ENCODE measurements around the gene TMEM184B.

The TMEM184B gene

DNA sequence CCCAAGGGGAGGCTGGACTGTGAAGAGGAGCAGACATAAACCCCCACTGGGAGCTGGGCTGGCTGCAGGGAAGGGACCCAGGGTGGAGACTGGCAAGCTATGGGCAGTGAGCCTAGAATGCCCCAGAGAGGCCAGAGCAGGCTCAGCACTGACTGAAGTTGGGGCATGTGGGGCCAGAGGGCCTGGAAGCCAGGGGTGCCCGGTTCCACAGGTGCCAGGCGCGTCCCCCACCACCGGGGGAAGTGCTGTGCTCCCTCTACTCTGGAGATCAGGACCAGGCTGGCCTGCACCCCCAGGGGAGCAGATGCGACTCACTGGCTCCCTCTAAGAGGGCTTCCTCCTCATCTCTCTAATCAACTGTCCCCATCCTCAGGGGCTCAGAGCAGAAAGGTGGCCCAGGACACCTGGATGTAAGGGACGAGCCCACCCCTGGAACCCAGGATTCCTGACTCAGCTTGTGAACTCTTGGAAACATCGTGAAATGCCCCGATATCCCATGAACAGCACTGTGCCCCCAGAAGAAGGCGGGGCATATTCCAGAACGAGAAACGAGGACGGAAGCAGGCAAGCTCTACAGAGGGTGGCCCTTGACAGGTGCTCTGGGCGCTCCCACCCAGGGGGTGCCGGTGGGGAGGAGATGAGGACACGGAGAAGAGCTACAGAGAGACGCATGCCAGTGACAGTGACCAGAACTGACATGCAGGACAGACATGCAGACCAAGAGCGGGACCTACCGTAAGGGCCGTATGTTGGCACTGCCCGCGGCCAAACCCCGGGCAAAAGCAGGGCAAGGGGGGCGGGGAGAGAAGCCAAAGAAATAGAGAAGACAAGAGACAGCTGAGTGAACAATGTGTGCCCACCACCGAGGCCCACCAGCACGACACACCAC lies 50.7 kb downstream of the TMEM184B start:
- no peak for DNase-seq

GRCh38 chr22:38221407-38221806 lies 51.4 kb downstream of the TMEM184B start:
- DNase-seq, result no peak

GRCh38 chr22:38220653-38221386 lies 52.0 kb downstream of the TMEM184B start:
- DNase-seq, result no peak

DNA sequence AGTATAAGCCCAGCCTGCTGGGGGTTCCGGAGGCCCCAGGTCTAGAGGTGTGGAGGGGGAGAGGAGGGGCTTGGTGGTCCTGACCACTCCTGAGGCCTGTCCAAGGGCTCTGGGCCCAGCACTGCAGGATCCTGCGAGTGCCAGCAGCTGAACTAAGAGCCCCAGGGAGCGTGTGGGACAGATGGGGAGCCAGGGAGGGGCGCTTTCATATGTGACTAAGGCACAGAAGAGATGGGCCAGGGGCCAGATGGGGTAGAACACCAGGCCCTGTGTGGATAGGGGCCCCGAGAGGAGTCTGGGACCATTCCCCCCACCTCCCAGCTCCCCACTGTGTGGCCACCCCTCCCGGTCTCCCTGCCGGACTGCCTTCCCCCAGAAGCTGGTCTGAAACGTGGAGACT lies 52.6 kb downstream of the TMEM184B start:
- no peak for DNase-seq

- no peak for DNase-seq
Measured at GRCh38 chr22:38219632-38220031, 53.2 kb downstream of the TMEM184B start.

- DNase-seq, result no peak
Measured at GRCh38 chr22:38218661-38219622, 53.9 kb downstream of the TMEM184B start.

DNA sequence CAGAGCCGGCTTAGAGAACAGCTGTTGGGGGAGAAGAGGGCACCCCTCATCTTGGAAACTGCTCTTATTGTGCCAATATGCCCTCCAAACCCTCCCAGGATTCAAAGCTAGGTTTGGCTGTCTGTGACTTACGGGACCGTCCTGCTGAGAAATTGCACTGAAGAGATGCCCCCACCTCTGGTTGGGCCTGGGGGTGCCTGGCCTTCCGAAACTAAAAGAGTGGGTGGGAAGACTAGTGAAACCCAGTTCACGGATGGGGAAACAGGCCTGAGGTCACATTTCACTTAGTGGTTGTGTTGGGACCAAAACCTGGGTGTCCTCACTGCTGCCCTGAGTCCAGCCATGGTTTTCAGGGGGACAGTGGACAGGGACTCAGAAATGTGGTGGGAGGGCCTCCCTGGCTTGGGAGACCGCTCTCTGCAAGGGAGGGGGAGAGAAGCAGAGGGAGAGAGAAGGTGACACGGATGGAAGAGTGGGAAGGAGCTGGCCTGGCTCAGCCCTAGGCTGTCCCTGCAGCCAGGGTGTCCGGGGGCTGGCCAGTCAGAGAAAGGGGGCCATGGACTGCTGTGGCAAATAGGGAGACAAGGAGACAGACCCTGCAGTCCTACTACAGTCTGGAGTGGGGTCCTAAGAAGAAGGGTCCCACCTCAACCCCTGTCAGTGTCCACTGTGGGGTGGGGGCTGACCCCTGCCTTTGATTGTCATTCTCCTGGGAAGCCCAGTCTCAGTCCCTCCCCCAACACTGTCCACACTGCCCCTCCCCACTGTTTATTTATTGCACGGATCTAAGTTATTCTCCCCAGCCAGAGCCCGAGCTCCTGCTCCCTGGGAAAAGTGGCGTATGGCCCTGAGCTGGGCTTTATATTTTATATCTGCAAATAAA lies 57.4 kb downstream of the TMEM184B start:
- no peak for DNase-seq

DNA sequence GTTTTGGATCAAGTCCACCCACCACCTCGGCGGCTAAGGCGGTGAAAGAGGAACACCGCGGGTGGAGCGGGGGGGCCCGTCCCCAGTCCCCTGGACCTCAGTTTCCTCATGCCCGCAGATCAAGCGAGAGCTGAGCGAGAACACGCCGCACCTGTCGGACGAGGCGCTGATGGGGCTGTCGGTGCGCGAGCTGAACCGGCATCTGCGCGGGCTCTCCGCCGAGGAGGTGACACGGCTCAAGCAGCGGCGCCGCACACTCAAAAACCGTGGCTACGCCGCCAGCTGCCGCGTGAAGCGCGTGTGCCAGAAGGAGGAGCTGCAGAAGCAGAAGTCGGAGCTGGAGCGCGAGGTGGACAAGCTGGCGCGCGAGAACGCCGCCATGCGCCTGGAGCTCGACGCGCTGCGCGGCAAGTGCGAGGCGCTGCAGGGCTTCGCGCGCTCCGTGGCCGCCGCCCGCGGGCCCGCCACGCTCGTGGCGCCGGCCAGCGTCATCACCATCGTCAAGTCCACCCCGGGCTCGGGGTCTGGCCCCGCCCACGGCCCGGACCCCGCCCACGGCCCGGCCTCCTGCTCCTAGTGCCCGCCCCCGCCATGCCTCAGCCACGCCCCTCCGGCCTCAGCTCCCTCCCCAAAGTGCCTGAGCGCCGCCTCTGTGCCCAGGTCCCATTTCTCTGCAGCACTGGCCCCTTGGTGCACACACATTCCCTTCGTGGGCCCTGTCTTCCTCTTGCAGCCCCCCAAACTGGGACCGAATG lies 58.3 kb downstream of the TMEM184B start:
- peak in 3 of 4 experiments; percentile 9 to 58 (median 35) for DNase-seq

DNA sequence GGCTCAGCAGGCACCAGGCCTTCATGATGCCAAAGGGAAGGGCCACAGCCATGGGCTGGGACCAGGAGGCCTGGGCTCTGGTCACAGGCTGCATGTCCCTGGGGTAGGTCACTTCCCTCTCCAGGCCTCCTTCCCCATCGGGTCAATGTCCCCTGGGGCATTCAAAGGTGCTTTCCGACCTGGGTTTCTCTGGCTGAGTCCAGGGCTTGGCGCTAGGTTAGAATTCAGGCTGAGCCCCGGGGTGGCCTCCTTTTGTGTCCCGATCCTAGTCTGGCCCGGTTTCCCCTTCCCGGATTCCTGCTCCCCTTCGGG lies 58.9 kb downstream of the TMEM184B start:
- no peak for DNase-seq

DNA sequence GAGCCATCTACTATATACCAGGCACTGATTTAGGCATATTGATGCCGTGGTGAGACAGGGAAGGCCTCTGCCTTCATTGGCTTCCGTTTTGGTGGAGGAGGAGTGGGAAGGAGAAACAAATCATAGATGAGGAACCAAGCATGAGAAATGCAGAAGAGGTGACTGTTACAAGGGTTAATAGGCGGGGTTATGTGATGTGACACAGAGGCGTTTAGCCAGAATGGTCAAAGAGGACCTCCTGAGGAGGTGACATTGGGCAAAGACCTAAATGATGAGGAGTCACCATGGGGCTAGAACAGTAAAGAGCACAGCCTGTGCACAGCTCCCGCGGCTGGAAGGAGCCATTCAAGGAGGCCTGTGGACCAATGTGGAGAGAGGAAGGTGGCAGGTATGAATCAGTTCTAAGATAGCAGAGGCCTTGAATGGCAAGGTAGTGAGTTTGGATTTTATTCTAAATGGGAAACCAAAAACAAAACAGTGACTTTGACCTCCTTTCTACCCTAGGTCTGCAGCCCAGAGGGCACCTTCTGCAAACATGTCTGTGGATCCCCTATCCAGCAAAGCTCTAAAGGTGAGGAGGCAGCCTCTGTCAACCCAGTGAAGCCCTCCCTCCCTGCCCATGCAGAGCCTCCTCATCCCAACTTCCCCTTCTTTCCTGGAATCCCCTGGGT lies 59.4 kb downstream of the TMEM184B start:
- no peak for DNase-seq

- DNase-seq, result no peak
Measured at GRCh38 chr22:38212442-38212841, 60.4 kb downstream of the TMEM184B start.

DNA sequence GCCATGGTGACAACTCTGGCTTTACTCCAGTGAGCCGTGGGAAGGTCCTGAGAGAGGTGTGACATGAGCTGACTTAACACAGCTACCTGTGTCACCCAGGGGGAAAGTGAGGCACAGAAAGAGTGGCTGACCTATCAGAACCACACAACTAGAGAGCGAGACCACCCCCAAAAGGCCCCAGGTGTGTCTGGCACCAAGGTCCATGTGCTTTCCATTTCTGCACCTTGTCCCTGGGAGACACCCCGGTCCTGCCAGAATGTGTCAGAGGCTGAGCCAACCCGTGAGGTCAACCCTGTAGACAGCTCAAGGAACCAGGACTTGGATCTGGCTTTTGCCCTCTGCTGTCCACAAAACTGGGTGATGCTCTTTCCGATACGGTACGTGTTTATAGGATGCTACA lies 61.3 kb downstream of the TMEM184B start:
- DNase-seq, result no peak

- no peak for DNase-seq
Measured at GRCh38 chr22:38208551-38208968, 64.2 kb downstream of the TMEM184B start.

- DNase-seq, result no peak
Measured at GRCh38 chr22:38207898-38208432, 64.8 kb downstream of the TMEM184B start.

GRCh38 chr22:38205261-38206128 lies 67.3 kb downstream of the TMEM184B start:
- no peak for DNase-seq

- DNase-seq, result no peak
Measured at GRCh38 chr22:38204784-38205183, 68.0 kb downstream of the TMEM184B start.

GRCh38 chr22:38203855-38204514 lies 68.8 kb downstream of the TMEM184B start:
- DNase-seq, result no peak

DNA sequence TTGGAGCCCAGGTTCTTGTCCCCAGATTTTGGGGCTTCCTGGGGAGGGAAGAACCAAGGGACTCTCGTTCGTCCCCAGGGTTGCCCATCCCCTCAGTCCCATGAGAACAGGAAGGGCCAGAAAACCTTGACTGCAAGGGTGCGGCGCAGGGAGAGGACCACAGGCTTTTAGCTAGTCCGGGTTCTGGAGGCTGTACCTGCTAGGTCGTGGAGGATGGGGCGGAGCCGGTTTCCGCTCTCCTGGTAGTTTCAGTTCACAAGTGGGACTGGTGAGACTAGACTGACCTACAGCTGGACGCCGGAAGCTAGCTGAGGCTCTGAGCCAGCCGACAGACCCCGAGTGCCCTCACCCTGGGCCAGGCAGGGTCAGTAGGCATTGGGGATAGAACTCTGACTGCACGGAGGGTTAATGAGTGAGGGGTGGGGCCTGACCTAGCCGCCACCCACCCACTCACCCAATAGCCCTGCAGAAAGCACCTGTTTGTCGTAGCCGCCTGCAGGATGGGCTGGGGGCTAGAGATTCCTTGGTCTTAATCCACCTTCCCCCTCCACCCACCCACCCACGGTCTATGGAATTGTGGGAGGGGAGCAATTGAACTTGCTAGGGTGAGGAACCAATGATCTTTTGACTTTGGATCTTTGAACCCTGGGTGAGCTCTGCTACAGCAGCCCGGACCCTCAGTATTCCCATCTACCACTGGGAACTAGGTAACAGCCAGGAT lies 69.6 kb downstream of the TMEM184B start:
- peak in 1 of 4 experiments; percentile 26 for DNase-seq
